ENCODE data around the gene NMNAT2. TPM values are rescaled to one million over a fixed set of nuclear protein-coding genes. Genes with fewer than 3 reads are reported as not detected.

The NMNAT2 gene
- total and polyA plus RNA-seq, 2 of the 4 experiments (the other 2 are of a cell fraction), result 0.36 to 2.4 TPM

- in situ Hi-C loops (cut with MboI; ENCODE audit: low sequenced_read_pairs), result loop anchor here (10.0 to 25.0 kb wide), 2 partner anchors 215 to 278 kb away; partner anchors contain the start of genes LAMC1 and SHCBP1L
- no TSS peak for BruUV-seq (replicated peaks)
- no peak overlapping the region for H3K9ac ChIP-seq (ENCODE audit: low read depth, low read length)
- H4K8ac ChIP-seq (ENCODE audit: low read depth in 2 of 2, low read length in 2 of 2), result peak overlapping the region in 1 of 2 experiments; percentile 19; a peak in 1 of 4 replicates
- no peak overlapping the region for H3K56ac ChIP-seq (ENCODE audit: extremely low read depth, insufficient read depth, low read length)
- H3K4ac ChIP-seq (ENCODE audit: low read depth, low read length), result peak overlapping the region; percentile 27; the same call in 1 of the 2 replicates
- no peak overlapping the region for H3K4me2 ChIP-seq (ENCODE audit: low read depth, low read length)
- ATAC-seq (ENCODE audit: low read depth) (no peak), DNase-seq (no peak)
- peak overlapping the region; percentile 41; the same call in 1 of the 3 replicates for H2BK15ac ChIP-seq (ENCODE audit: low read depth, low read length)
- no peak overlapping the region for H2BK5ac ChIP-seq (ENCODE audit: low read depth, low read length, poor library complexity, severe bottlenecking)
- H3K18ac ChIP-seq (ENCODE audit: low read depth, low read length), result no peak overlapping the region
- no peak overlapping the region for H3K23ac ChIP-seq (ENCODE audit: low read depth, low read length)
- H4K91ac ChIP-seq (ENCODE audit: insufficient read depth, low read depth, low read length), result peak overlapping the region; percentile 33; the same call in 1 of the 2 replicates
- H3K36me3 ChIP-seq (ENCODE audit: control insufficient read depth, insufficient read depth, low read length), result no peaks in the 10 kb centered on the region
- H4K20me1 ChIP-seq (ENCODE audit: insufficient read depth, low read length), result no peaks in the 10 kb centered on the region
- H3K9me1 ChIP-seq (ENCODE audit: insufficient read depth, low read length), result peaks cover 9% of the 10 kb centered on the region
- H4K5ac ChIP-seq (ENCODE audit: low read depth, low read length), result no peak overlapping the region
- no peaks in the 10 kb centered on the region for H3K9me3 ChIP-seq (ENCODE audit: control insufficient read depth, insufficient read depth, low read length)
- peak overlapping the region; percentile 53 for H2AFZ ChIP-seq (replicated peaks; ENCODE audit: low read length, poor library complexity)
- H2AK5ac ChIP-seq (ENCODE audit: low read depth, low read length), result peak overlapping the region; percentile 73
- H3K4me3 ChIP-seq (ENCODE audit: insufficient read depth, low read depth, low read length), result no peak overlapping the region
- peak overlapping the region; percentile 33; the same call in 1 of the 2 replicates for H2BK120ac ChIP-seq (ENCODE audit: low read depth, low read length)
- 0 out of 2 replicates have a peak overlapping the region, but pooled peaks have one; percentile 23 for H3K14ac ChIP-seq (replicated peaks; ENCODE audit: low read depth, low read length)
- dilution Hi-C loops (cut with HindIII; ENCODE audit: low sequenced_read_pairs, unreplicated experiment), result no loop called here
- WGBS, 2 experiments (ENCODE audit: extremely low coverage in 2 of 2, insufficient read length in 1 of 2), result 40% methylated on average over 1 of the region's 8 CpGs; no CpG with 5 or more reads in 1 of the 2 experiments
- intact Hi-C loops (cut with micrococcal nuclease), result loop anchor here (5.0 kb wide), 1 partner anchor 98 kb away; no protein-coding TSS in a partner anchor
- H2AK9ac ChIP-seq (replicated peaks; ENCODE audit: low read depth, low read length, poor library complexity), result no peak overlapping the region
- ChIA-PET CTCF (no interaction called here), POLR2A (ENCODE audit: unreplicated experiment) (no interaction called here)
- H2BK20ac ChIP-seq (ENCODE audit: low read depth, low read length), result peak overlapping the region; percentile 37; the same call in 1 of the 2 replicates
- H3K27me3 ChIP-seq (ENCODE audit: control insufficient read depth, insufficient read depth, low read length), result no peaks in the 10 kb centered on the region
- no peaks in the 10 kb centered on the region; a peak in 1 of 4 replicates for H3K79me1 ChIP-seq (ENCODE audit: low read depth in 1 of 2, low read length in 2 of 2)
- H3K4me1 ChIP-seq (ENCODE audit: control insufficient read depth, insufficient read depth, low read length), result peaks cover 10% of the 10 kb centered on the region
- no peak overlapping the region for H3K27ac ChIP-seq (ENCODE audit: insufficient read depth, low read length)
- no peak for TF ChIP-seq RFX5 (IDR thresholded peaks at IDR 0.05; ENCODE audit: low read depth, low read length)
- no peak for TF ChIP-seq MXI1 (IDR thresholded peaks at IDR 0.05; ENCODE audit: borderline replicate concordance, low read depth, low read length)
- no peak for TF ChIP-seq MAFK (IDR thresholded peaks at IDR 0.05; ENCODE audit: low read depth, low read length)
- no peak for TF ChIP-seq FOS (IDR thresholded peaks at IDR 0.05; ENCODE audit: low read depth, low read length)
- no peak for TF ChIP-seq MAZ (IDR thresholded peaks at IDR 0.05; ENCODE audit: borderline replicate concordance, low read depth, low read length)
- TF ChIP-seq NFE2L2 (IDR thresholded peaks at IDR 0.05; ENCODE audit: low read depth, low read length), result no peak
- TF ChIP-seq SMC3 (IDR thresholded peaks at IDR 0.05; ENCODE audit: low read depth, low read length), result no peak
- TF ChIP-seq POLR2A (IDR thresholded peaks at IDR 0.05; ENCODE audit: low read depth, low read length), result no peak
- TF ChIP-seq USF2 (IDR thresholded peaks at IDR 0.05; ENCODE audit: low read depth, low read length), result no peak
- TF ChIP-seq, protein P1, sequence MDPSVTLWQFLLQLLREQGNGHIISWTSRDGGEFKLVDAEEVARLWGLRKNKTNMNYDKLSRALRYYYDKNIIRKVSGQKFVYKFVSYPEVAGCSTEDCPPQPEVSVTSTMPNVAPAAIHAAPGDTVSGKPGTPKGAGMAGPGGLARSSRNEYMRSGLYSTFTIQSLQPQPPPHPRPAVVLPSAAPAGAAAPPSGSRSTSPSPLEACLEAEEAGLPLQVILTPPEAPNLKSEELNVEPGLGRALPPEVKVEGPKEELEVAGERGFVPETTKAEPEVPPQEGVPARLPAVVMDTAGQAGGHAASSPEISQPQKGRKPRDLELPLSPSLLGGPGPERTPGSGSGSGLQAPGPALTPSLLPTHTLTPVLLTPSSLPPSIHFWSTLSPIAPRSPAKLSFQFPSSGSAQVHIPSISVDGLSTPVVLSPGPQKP (IDR thresholded peaks at IDR 0.05; ENCODE audit: borderline replicate concordance, low read depth, low read length), result no peak
- no peak for TF ChIP-seq CEBPB (IDR thresholded peaks at IDR 0.05; ENCODE audit: low read depth, low read length)
- no peak for TF ChIP-seq BHLHE40 (IDR thresholded peaks at IDR 0.05; ENCODE audit: low read depth, low read length)
- TF ChIP-seq, protein P2, sequence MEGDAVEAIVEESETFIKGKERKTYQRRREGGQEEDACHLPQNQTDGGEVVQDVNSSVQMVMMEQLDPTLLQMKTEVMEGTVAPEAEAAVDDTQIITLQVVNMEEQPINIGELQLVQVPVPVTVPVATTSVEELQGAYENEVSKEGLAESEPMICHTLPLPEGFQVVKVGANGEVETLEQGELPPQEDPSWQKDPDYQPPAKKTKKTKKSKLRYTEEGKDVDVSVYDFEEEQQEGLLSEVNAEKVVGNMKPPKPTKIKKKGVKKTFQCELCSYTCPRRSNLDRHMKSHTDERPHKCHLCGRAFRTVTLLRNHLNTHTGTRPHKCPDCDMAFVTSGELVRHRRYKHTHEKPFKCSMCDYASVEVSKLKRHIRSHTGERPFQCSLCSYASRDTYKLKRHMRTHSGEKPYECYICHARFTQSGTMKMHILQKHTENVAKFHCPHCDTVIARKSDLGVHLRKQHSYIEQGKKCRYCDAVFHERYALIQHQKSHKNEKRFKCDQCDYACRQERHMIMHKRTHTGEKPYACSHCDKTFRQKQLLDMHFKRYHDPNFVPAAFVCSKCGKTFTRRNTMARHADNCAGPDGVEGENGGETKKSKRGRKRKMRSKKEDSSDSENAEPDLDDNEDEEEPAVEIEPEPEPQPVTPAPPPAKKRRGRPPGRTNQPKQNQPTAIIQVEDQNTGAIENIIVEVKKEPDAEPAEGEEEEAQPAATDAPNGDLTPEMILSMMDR (conservative IDR thresholded peaks at IDR 0.05; ENCODE audit: low read depth, low read length), result no peak
- no peak for TF ChIP-seq RAD21 (IDR thresholded peaks at IDR 0.05; ENCODE audit: low read length)
- TF ChIP-seq CHD1 (IDR thresholded peaks at IDR 0.05; ENCODE audit: low read depth, low read length), result no peak
Measured at GRCh38 chr1:183239793-183240525, 178.2 kb downstream of the NMNAT2 start.

Data from IMR-90 (cell line).